HL-60/S4 (cell line): ENCODE data around the gene SLC4A8.
"Not testable (repeated sequence)": the region's sequence is repeated elsewhere in the genome, so short reads cannot be mapped to it uniquely, and the experiment has no call there.

Experiments
- in situ Hi-C: fragments of 300-500 bp; cut with MboI; formaldehyde crosslinking; loops from 2 replicates; pipeline ENCODE4 v1.14.3; 2022; ENCODE audit warnings: low sequenced_read_pairs

SLC4A8 gene

DNA sequence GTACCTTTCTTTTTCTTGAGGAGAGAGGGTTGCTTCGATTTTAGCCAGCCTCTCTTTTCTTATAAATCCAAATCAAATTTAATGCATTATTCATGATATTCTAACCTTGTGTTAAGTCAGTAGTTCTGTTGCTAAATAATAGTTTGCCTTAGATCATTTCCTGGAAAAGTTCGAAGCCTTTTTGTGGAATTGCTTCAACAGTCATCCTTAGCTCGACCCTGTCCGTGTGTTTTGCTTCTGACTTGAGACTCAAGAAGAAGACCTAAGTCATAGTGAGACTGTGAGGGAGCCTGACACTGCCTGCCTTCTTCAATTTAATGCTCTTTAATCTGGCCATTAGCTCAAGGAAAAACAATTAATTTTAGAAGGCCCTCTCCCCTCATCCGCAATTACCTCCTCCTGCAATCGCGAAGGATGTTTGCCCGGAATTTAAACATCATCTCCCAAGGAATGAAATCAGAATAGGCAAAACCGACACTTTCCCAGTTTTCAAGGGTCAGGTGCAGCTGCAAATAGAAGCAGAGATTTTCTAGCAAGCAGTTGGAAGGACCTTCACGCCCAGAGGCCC, 453 bp upstream of the SLC4A8 start:
- in situ Hi-C loops = loop anchor here (10.0 to 25.0 kb wide), 2 partner anchors 401 to 588 kb away; partner anchors contain the start of gene TAMALIN

- in situ Hi-C loops = loop anchor here (10.0 kb wide), 1 partner anchor 397 kb away; no protein-coding TSS in a partner anchor
Observed at GRCh38 chr12:51428256-51428655, 3.6 kb downstream of the SLC4A8 start.

GRCh38 chr12:51429700-51430099, 5.1 kb downstream of the SLC4A8 start:
- in situ Hi-C loops = loop anchor here (10.0 kb wide), 2 partner anchors 95 to 395 kb away; no protein-coding TSS in a partner anchor

DNA sequence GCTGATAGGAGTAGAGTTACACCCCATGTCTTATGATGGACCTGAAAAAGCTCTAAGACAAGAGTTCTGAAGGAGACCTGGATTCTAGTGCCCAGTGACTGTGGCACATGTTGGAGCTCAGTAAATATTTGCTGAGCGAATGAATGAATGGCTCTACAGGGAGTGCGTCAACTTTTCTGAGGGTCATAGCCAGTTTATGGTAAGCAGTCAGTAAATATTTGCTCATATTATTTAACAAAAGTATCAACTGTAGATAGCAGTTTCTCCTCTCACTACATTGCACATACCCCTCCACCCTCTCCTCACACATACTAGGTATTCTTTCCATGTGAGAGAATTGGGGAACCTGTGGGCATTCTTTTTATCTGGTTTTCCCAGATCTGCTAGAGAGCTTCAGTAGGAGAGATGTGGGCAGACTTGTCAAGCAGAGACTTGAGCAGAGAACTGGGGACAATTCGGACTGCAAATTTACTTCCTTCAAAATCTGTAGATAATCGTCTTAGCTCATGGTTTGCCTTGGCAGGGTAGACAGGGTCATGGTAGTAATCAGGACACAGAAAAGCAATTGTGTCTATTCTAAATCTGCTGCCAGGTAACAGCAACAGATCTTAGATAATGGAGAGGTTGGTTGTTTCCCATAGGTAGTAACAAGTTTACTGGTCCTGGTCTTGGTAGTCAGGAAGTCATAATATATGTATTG, 5.7 kb downstream of the SLC4A8 start:
- in situ Hi-C loops = loop anchor here (10.0 kb wide), 1 partner anchor 94 kb away; no protein-coding TSS in a partner anchor

GRCh38 chr12:51432921-51433320, 8.3 kb downstream of the SLC4A8 start:
- in situ Hi-C loops = loop anchor here (10.0 kb wide), 1 partner anchor 92 kb away; no protein-coding TSS in a partner anchor

- in situ Hi-C loops = loop anchor here (10.0 kb wide), 1 partner anchor 90 kb away; no protein-coding TSS in a partner anchor
Observed at GRCh38 chr12:51434305-51434704, 9.7 kb downstream of the SLC4A8 start.

DNA sequence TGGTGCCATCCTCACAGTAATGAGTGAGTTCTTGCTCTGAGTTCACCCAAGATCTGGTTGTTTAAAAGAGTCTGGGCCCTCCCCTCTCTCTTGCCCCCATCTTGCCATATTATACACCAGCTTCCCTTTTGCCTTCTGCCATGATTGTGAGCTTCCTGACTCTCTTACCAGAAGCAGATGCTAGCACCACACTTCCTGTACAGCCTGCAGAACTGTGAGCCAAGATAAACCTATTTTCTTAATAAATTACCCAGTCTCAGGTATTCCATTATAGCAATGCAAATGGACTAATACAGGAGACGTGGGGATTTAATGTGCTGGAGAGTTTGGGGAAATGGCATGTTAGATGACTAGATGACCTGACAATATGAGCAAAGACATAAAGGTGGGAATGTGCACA, 12.8 kb downstream of the SLC4A8 start:
- in situ Hi-C loops = loop anchor here (10.0 kb wide), 1 partner anchor 87 kb away; no protein-coding TSS in a partner anchor

- in situ Hi-C loops = loop anchor here (10.0 kb wide), 1 partner anchor 85 kb away; no protein-coding TSS in a partner anchor
Observed at GRCh38 chr12:51439330-51439729, 14.7 kb downstream of the SLC4A8 start.

DNA sequence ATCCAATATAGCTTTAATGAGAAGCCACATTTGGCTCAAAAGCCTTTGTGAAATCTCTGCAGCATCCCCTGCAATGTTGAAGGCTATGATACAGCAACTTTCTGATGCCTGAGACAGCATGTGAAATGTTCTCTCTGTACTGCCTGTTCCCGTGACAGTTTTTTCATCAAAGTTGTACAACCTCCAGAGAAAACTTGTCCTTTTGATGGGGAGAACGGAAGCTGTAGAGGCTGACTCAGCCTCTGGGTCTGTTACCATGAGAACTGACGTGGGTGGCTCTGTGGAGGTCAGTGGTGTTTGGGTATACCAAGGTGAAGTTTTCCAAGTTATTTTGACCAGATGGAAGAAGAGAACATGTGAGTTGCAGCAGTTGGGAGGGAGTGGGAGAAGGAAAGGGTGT, 17.0 kb downstream of the SLC4A8 start:
- in situ Hi-C loops = no loop called here

- in situ Hi-C loops = no loop called here
Observed at GRCh38 chr12:51442324-51442723, 17.7 kb downstream of the SLC4A8 start.

GRCh38 chr12:51443573-51443972, 18.9 kb downstream of the SLC4A8 start:
- in situ Hi-C loops = no loop called here

GRCh38 chr12:51448618-51449256, 24.1 kb downstream of the SLC4A8 start:
- in situ Hi-C loops = no loop called here

- in situ Hi-C loops = no loop called here
Observed at GRCh38 chr12:51449580-51450246, 25.1 kb downstream of the SLC4A8 start.

DNA sequence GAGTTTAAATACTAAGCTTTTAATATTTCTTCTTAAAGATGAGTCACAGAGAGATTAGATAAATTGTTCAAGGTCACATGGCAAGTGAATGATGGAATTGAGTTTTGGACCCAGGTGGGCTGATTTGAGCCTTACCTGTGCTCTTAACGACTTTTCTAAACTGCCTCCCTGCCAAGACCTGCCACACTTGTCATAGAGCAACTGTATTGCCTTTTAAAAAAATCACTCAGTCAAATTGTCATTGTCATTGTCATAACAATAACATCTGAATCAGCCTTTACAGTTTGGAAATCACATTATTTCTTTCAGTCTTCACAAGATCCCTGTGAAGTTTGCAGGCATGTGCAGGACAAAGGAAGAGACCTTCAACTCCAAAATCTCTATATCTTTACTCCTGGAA, 25.7 kb downstream of the SLC4A8 start:
- in situ Hi-C loops = no loop called here

GRCh38 chr12:51450806-51451205, 26.2 kb downstream of the SLC4A8 start:
- in situ Hi-C loops = no loop called here

GRCh38 chr12:51454016-51454415, 29.4 kb downstream of the SLC4A8 start:
- in situ Hi-C loops = not testable (repeated sequence)

- in situ Hi-C loops = not testable (repeated sequence)
Observed at GRCh38 chr12:51455050-51455449, 30.4 kb downstream of the SLC4A8 start.

DNA sequence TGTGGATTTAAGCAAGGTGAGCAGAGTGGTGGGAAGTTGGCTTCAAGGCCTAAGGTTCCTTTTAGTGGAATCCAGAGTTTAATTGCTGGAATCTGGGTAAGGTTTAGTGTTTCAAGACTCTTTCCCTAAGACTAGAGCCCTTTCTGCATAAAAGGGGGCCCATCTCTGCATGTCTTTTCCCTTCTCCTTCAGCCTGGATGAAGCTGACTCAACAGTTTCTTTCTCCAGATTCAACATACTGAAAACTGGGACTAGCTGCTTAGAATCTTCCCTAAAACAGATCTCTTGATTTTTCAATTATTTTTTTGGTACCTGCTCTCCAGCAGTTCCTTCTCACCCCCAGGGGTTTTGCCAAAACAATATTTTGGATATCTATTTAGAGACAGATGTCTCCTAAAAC, 34.0 kb downstream of the SLC4A8 start:
- in situ Hi-C loops = no loop called here

DNA sequence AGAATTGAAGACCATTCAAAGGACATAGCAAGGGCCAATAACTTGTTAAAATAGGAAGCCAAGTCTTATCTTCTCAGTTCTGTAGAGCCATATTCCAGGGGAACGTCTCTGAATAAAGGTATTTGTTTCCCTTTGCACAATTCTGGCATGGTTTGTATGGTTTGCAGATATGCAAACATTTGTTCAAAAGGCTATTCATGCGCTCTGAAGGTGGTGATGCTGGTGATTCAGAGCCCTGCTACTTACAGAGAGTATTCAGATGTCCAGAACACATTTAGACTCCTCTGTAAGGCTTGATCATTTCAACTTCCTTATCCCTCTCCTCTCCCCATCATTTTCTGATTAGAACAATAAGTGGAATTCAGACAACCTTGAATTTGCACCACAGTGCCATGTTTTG, 35.9 kb downstream of the SLC4A8 start:
- in situ Hi-C loops = no loop called here

GRCh38 chr12:51465491-51465890, 40.9 kb downstream of the SLC4A8 start:
- in situ Hi-C loops = no loop called here

GRCh38 chr12:51470116-51470515, 45.5 kb downstream of the SLC4A8 start:
- in situ Hi-C loops = no loop called here
